Measurements from ENCODE around the gene EHD2.
"Not testable (repeated sequence)": the region's sequence is repeated elsewhere in the genome, so short reads cannot be mapped to it uniquely, and the experiment has no call there.

EHD2 gene

DNA sequence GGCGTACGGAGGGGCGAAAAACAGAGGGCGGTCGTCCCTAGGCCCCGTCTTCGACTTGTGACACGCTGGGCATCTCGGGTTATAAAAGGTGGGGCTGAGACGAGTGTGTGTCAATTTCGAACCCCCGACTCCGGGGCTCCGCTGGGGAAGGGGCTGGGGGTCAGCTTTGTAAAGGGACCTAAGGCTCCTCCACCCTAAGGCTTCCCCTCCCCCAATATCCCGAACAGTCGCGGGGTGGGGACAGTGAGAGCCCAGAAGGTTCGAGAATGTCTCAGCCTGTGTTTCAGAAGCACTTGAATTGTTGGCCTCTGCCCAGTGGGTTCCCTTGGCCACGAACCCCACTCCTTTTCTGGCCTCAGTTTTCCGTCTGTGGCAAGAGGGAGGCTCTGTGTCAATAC is 65.7 kb downstream of the EHD2 start:
- no peak for DNase-seq (ENCODE audit: insufficient read length, low spot score)
- no peak for TF ChIP-seq CTCF (IDR thresholded peaks at IDR 0.05; ENCODE audit: insufficient read depth, missing control alignments)
- FAIRE-seq, result no peak

DNA sequence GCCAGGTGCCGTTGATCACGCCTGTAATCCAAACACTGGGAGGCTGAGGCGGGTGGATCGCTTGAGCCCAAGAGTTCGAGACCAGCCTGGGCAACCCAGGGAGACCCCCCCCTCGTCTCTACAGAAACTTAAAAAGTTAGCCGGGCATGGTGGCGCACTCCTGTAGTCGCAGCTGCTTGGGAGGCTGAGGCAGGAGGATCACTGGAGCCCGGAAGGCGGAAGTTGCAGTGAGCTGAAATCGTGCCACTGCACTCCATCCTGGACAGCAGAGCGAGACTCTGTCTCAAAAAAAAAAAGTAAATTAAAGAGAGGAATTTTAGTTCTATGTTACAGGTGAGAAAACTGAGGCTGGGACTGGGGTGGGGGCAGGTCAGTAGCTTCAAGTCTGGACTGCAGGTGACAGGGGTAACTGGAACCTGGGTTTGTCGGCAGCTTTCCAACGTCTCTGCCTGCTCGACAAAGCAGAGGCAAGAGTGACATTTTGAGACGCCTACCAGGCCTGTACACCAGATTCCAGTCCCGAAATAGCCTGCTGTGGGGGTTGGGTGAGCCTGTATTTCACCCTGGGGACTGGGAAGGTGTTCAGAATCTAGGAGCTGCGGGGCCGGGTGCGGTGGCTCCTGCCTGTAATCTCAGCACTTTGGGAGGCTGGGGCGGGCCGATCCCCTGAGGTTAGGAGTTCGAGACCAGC is 66.4 kb downstream of the EHD2 start:
- no peak for DNase-seq (ENCODE audit: insufficient read length, low spot score)

DNA sequence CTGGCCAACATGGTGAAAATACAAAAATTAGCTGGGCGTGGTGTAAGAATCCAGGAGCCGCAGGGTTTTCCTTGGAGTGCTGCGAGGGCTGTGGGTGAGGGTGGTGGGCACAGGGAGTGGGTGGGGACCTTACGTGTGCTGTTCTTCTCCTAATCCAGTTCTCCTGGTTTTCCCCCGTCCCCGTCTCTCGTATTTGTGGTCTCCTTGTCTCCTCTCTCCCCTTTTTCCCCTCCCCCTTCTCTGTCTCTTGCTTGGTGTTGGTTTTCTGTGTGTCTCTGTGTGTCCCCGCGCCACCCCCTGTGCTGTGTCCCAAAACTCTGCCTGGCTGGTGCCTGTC is 67.0 kb downstream of the EHD2 start:
- FAIRE-seq (no peak), DNase-seq (ENCODE audit: insufficient read length, low spot score) (no peak)
- TF ChIP-seq CTCF (IDR thresholded peaks at IDR 0.05; ENCODE audit: insufficient read depth, missing control alignments), result no peak

More for the DNA sequence above, 66.4 kb downstream of the EHD2 start:
- no peak for TF ChIP-seq CTCF (IDR thresholded peaks at IDR 0.05; ENCODE audit: insufficient read depth, missing control alignments)
- no peak for FAIRE-seq

- DNase-seq (ENCODE audit: insufficient read length, low spot score) (no peak), FAIRE-seq (no peak)
- no peak for TF ChIP-seq CTCF (IDR thresholded peaks at IDR 0.05; ENCODE audit: insufficient read depth, missing control alignments)
These were observed 68.5 kb downstream of the EHD2 start for GRCh38 chr19:47781590-47782262.

- no peak for TF ChIP-seq CTCF (IDR thresholded peaks at IDR 0.05; ENCODE audit: insufficient read depth, missing control alignments)
- FAIRE-seq, result no peak
- DNase-seq (ENCODE audit: insufficient read length, low spot score), result no peak
These were observed 73.3 kb downstream of the EHD2 start for GRCh38 chr19:47786566-47786965.

- not testable (repeated sequence) for DNase-seq (ENCODE audit: insufficient read length, low spot score); FAIRE-seq
These were observed 74.1 kb downstream of the EHD2 start for GRCh38 chr19:47787307-47787706.

DNA sequence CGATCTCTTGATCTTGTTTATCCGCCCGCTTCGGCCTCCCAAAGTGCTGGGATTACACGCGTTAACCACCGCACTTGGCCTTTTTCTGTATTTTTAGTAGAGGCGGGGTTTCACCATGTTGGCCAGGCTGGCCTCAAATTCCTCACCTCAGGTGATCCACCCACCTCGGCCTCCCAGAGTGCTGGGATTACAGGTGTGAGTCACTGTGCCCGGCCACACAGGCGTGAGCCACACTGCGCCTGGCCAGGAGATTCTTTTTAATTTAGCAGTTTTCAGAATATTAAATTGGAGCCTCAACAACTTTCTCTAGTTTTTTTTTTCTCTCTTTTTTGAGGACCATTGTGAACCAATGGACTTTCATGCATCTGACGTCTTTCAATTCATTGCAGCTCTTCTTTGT is 76.6 kb downstream of the EHD2 start:
- FAIRE-seq; DNase-seq (ENCODE audit: insufficient read length, low spot score): not testable (repeated sequence)

GRCh38 chr19:47790398-47790814 is 77.2 kb downstream of the EHD2 start:
- TF ChIP-seq CTCF (IDR thresholded peaks at IDR 0.05; ENCODE audit: insufficient read depth, missing control alignments), result peak; percentile 91
- DNase-seq (ENCODE audit: insufficient read length, low spot score), result peak; percentile 89
- FAIRE-seq, result no peak
